ENCODE measurements around the gene PDZD4.

GRCh38 chrX:153791104-153791852 is 39.1 kb downstream of the PDZD4 start:
- TF ChIP-seq CTCF (IDR thresholded peaks at IDR 0.05) (no peak), POLR2A (IDR thresholded peaks at IDR 0.05) (no peak)

Measured in thyroid gland (tissue), 4 donors.